Measurements from ENCODE around the gene SDK1. TPM values are rescaled to one million over a fixed set of nuclear protein-coding genes. Genes with fewer than 3 reads are reported as not detected.
A peak's percentile ranks its signal among the peaks of the same experiment; 100 is the strongest.

The SDK1 gene
- total and polyA plus RNA-seq, 2 of the 8 experiments (the other 6 are each of a cell fraction or from before 2014, with no cell fraction given), result 3.3 to 7.2 TPM

DNA sequence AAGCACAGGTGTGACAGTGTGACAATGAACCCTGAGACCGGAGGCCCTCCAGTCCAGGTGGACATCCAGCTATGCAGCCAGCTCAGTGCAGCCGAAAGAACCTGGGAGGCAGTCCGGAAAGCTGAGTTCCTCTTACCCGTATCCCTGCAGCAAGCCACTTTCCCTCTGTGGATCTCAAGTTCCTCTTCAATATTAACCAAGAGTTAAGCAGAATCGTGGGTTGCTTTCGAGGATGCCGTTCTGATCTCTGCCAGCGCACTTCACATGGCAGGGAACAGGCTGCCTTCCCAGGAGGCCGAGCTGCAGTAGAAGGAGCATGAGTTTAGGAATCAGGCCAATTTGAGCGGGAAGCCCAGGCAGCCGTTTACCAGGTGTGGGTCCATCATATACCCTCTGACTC lies 591.6 kb downstream of the SDK1 start:
- POLR2A ChIA-PET (ENCODE audit: partially characterized antibody), result no interaction called here
- 96% methylated on average over 11 of the region's 11 CpGs; no CpG with 5 or more reads in 1 of the 2 experiments for WGBS, 2 experiments (ENCODE audit: extremely low coverage in 1 of 2, insufficient coverage in 1 of 2, insufficient read length in 1 of 2, insufficient replicate concordance in 2 of 2, low coverage in 1 of 2, low lambda C conversion rate in 2 of 2, missing lambda C conversion rate in 1 of 2)

More for the DNA sequence above, 591.6 kb downstream of the SDK1 start:
- DNase-seq (ENCODE audit: low read depth in 1 of 2, low spot score in 2 of 2) (no peak), FAIRE-seq (no peak)
- no peak overlapping the region for H4K91ac ChIP-seq (replicated peaks; ENCODE audit: insufficient read length, low read length)
- no peak overlapping the region for H2BK120ac ChIP-seq (replicated peaks; ENCODE audit: low read depth, low read length)
- H3K14ac ChIP-seq (ENCODE audit: insufficient read length), result no peak overlapping the region
- no peak overlapping the region for H2BK5ac ChIP-seq (ENCODE audit: low read depth, low read length)
- H3K79me2 ChIP-seq (ENCODE audit: control insufficient read depth in 1 of 2, insufficient read depth in 2 of 2, low read length in 2 of 2), result no peaks in the 10 kb centered on the region
- no peaks in the 10 kb centered on the region for H3K23me2 ChIP-seq (ENCODE audit: low read depth, low read length)
- H2BK12ac ChIP-seq (ENCODE audit: low read depth, low read length), result no peak overlapping the region
- no peak overlapping the region for H3K4me2 ChIP-seq (ENCODE audit: insufficient read depth in 1 of 2, low read depth in 2 of 2, low read length in 2 of 2)
- no peak overlapping the region for H3K18ac ChIP-seq (ENCODE audit: extremely low read depth, low read length)
- H3K27me3 ChIP-seq (replicated peaks in 1 of 4; ENCODE audit: control insufficient read depth in 3 of 4, extremely low read depth in 1 of 4, insufficient read depth in 3 of 4, low read length in 3 of 4), result no peaks in the 10 kb centered on the region
- H3K4me1 ChIP-seq (replicated peaks in 1 of 4; ENCODE audit: control insufficient read depth in 3 of 4, insufficient read depth in 4 of 4, low read length in 3 of 4), result no peaks in the 10 kb centered on the region
- no peak overlapping the region for H3K23ac ChIP-seq (ENCODE audit: insufficient read length)
- no peak overlapping the region for H3K56ac ChIP-seq (replicated peaks; ENCODE audit: insufficient read length, low read depth, low read length)
- no peak overlapping the region for H3K4ac ChIP-seq (replicated peaks; ENCODE audit: insufficient read length, low read depth, low read length)
- H2BK15ac ChIP-seq (ENCODE audit: low read length), result no peak overlapping the region
- H4K8ac ChIP-seq (ENCODE audit: extremely low read depth, insufficient read depth, low read length), result no peak overlapping the region
- no peak overlapping the region for H2AK5ac ChIP-seq (ENCODE audit: low read depth, low read length)
- no peak overlapping the region for H2BK20ac ChIP-seq (ENCODE audit: low read length)
- H3K4me3 ChIP-seq (ENCODE audit: extremely low read depth in 1 of 4, insufficient read depth in 2 of 4, low read depth in 3 of 4, low read length in 4 of 4), result no peak overlapping the region
- H3K9me3 ChIP-seq (ENCODE audit: insufficient read depth in 2 of 2, low read depth in 1 of 2, low read length in 1 of 2), result no peaks in the 10 kb centered on the region
- no peak overlapping the region for H3K9ac ChIP-seq (replicated peaks in 1 of 4; ENCODE audit: extremely low read depth in 1 of 4, low read depth in 3 of 4, low read length in 3 of 4)
- no peak overlapping the region for H4K5ac ChIP-seq (ENCODE audit: insufficient read length, low read depth, low read length)
- no peaks in the 10 kb centered on the region for H3K79me1 ChIP-seq (ENCODE audit: low read depth, low read length)
- no peaks in the 10 kb centered on the region for H3K36me3 ChIP-seq (ENCODE audit: control insufficient read depth in 2 of 4, insufficient read depth in 4 of 4, low read length in 3 of 4)
- CTCF ChIA-PET (ENCODE audit: partially characterized antibody), result interaction anchor here (0.9 to 1.4 kb wide), 4 partner anchors 10 to 38 kb away, joined by 3 to 4 read pairs (median 3); no protein-coding TSS in a partner anchor
- no peak overlapping the region for H3K27ac ChIP-seq (ENCODE audit: low read depth, low read length)
- no peak overlapping the region for H2AFZ ChIP-seq (ENCODE audit: low read length)
- H4K20me1 ChIP-seq (replicated peaks in 1 of 2; ENCODE audit: control insufficient read depth in 1 of 2, insufficient read depth in 2 of 2, low read length in 2 of 2), result no peaks in the 10 kb centered on the region
- TF ChIP-seq YY1 (IDR thresholded peaks at IDR 0.05; ENCODE audit: low read depth, low read length) (no peak), E2F6 (IDR thresholded peaks at IDR 0.05) (0 out of 2 replicates have a peak, but pooled peaks have one; percentile 37)
